Colonic mucosa (tissue), 4 donors: Measurements from ENCODE around the gene DYSF. TPM values are rescaled to one million over a fixed set of nuclear protein-coding genes. Genes with fewer than 3 reads are reported as not detected.

Experiments used
- DNase-seq: peaks from one replicate; pipeline ENCODE4 v3.0.0-alpha.2; 2020
- H3K27ac ChIP-seq: fragments of 200-600 bp; one replicate; pipeline ENCODE4 v1.8.0; 2021
- H3K27me3 ChIP-seq: fragments of 200-600 bp; one replicate; pipeline ENCODE4 v1.8.0; 2021
- H3K36me3 ChIP-seq: fragments of 200-600 bp; one replicate; pipeline ENCODE4 v1.8.0; 2021
- H3K4me1 ChIP-seq: fragments of 200-600 bp; one replicate; pipeline ENCODE4 v1.8.0; 2021; ENCODE audit warnings: mild to moderate bottlenecking
- H3K4me3 ChIP-seq: fragments of 200-600 bp; one replicate; pipeline ENCODE4 v1.8.0; 2021
- H3K9ac ChIP-seq, 2 donors: one replicate each; pipeline ENCODE4 v1.7.0; 2013; ENCODE audit warnings: control low read depth in 2 of 2, low read depth in 2 of 2, low read length in 2 of 2
- H3K9me3 ChIP-seq: fragments of 200-600 bp; one replicate; pipeline ENCODE4 v1.8.0; 2021
- intact Hi-C: fragments of 100-400 bp; cut with DNase I; formaldehyde crosslinking; loops from one replicate; pipeline ENCODE4 v1.14.1; 2022
- total RNA-seq, 2 donors: library from RNA; stranded (reverse); fragmentation: NEBNext Ultra II Directional in 1 of 2; extraction: Animal tissue kit (Norgen Biotek cat#: 25700) in 1 of 2; gene quantifications; one replicate each; pipeline ENCODE4 v1.2.1, GENCODE V29; 2021
- TF ChIP-seq, protein P1 (sequence below): fragments of 200-600 bp; IDR thresholded peaks from one replicate; pipeline ENCODE4 v1.8.0; 2022; ENCODE audit warnings: antibody characterized with exemption, mild to moderate bottlenecking
- donor health status: healthy.
- donor health status: DM: no; HTN: no; CAD: no.
- donor health status: DM: no; HTN: no; CAD: no.

The DYSF gene
- total RNA-seq, 2 donors from 2014 or later: 2.4 to 7.5 TPM

DNA sequence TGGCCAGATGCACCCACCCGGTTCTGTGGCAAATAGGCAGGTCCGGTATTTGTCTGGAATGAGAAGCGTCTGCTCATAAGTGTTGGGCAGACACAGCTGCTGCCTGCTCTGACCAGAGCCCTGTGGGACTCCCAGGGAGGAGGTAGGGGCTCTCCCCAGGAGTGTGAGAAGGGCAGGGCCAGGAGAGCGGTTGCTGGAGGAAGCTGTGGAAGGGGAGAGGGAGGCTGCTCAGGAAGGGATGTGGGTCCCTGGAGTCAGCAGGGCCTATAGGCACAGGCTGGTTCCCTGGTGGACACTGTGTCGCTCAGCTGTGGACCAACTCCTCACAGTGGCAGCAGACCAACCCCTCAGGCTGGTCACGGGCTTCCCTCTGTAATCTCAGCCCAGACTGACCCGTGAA lies 109.2 kb downstream of the DYSF start:
- Histone ChIP-seq H3K9ac (no peak overlapping the region), H3K27me3 (no peaks in the 10 kb centered on the region), H3K4me3 (no peak overlapping the region), H3K4me1 (no peaks in the 10 kb centered on the region), H3K36me3 (no peaks in the 10 kb centered on the region), H3K27ac (no peak overlapping the region), H3K9me3 (no peaks in the 10 kb centered on the region)
- TF ChIP-seq, protein P1, sequence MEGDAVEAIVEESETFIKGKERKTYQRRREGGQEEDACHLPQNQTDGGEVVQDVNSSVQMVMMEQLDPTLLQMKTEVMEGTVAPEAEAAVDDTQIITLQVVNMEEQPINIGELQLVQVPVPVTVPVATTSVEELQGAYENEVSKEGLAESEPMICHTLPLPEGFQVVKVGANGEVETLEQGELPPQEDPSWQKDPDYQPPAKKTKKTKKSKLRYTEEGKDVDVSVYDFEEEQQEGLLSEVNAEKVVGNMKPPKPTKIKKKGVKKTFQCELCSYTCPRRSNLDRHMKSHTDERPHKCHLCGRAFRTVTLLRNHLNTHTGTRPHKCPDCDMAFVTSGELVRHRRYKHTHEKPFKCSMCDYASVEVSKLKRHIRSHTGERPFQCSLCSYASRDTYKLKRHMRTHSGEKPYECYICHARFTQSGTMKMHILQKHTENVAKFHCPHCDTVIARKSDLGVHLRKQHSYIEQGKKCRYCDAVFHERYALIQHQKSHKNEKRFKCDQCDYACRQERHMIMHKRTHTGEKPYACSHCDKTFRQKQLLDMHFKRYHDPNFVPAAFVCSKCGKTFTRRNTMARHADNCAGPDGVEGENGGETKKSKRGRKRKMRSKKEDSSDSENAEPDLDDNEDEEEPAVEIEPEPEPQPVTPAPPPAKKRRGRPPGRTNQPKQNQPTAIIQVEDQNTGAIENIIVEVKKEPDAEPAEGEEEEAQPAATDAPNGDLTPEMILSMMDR: no peak
- no peak for DNase-seq
- intact Hi-C loops: no loop called here

DNA sequence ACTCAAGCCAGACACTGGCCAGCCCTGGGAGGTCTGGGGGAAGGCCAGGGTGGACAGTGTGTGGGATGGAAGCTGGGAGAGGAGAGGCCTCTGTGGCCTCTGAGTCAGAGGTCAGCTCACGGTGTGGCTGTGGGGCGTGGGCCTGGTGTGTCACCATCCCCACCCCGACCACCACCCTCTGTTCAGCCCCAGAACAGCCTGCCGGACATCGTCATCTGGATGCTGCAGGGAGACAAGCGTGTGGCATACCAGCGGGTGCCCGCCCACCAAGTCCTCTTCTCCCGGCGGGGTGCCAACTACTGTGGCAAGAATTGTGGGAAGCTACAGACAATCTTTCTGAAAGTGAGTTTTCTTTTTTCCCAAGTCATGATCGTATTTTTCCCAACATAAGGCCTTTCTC lies 110.5 kb downstream of the DYSF start:
- intact Hi-C loops: no loop called here
- no peaks in the 10 kb centered on the region for H3K4me1 ChIP-seq
- H3K27ac ChIP-seq: no peak overlapping the region
- no peaks in the 10 kb centered on the region for H3K9me3 ChIP-seq
- no peaks in the 10 kb centered on the region for H3K36me3 ChIP-seq
- TF ChIP-seq, protein P1: no peak
- no peaks in the 10 kb centered on the region for H3K27me3 ChIP-seq
- DNase-seq: no peak
- no peak overlapping the region for H3K4me3 ChIP-seq
- H3K9ac ChIP-seq: no peak overlapping the region

DNA sequence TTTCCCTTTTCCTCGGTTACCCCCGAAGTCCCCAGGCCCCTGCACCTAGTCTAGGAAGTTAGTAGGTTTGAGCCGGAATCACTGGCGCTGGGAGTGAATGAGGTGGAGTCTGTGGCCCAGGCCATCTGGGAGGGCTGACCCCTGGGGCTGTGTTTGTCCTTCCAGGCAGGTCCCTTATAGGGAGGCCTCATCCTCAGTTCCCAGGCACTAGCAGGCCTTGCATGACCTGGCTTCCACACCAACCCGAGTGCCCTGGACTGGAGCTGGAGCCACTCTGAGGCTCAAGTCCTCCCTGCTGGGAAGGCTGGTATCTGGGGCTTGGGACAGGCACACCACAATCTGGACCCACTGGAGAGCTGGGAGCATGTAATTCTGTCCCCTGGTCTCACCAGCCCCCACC lies 111.0 kb downstream of the DYSF start:
- no peaks in the 10 kb centered on the region for H3K27me3 ChIP-seq
- H3K9ac ChIP-seq: no peak overlapping the region
- no peak for DNase-seq
- intact Hi-C loops: no loop called here
- H3K4me1 ChIP-seq: no peaks in the 10 kb centered on the region
- no peak overlapping the region for H3K27ac ChIP-seq
- TF ChIP-seq, protein P1: no peak
- H3K36me3 ChIP-seq: no peaks in the 10 kb centered on the region
- H3K9me3 ChIP-seq: no peaks in the 10 kb centered on the region
- H3K4me3 ChIP-seq: no peak overlapping the region

- DNase-seq: no peak
- Histone ChIP-seq H3K36me3 (no peaks in the 10 kb centered on the region), H3K4me1 (no peaks in the 10 kb centered on the region), H3K9ac (no peak overlapping the region), H3K9me3 (no peaks in the 10 kb centered on the region), H3K4me3 (no peak overlapping the region), H3K27ac (no peak overlapping the region), H3K27me3 (no peaks in the 10 kb centered on the region)
- intact Hi-C loops: no loop called here
- TF ChIP-seq, protein P1: no peak
Observed at GRCh38 chr2:71564790-71565189, 111.4 kb downstream of the DYSF start.

- no peaks in the 10 kb centered on the region for H3K4me1 ChIP-seq
- DNase-seq: no peak
- H3K4me3 ChIP-seq: no peak overlapping the region
- TF ChIP-seq, protein P1: no peak
- H3K27me3 ChIP-seq: no peaks in the 10 kb centered on the region
- H3K9me3 ChIP-seq: no peaks in the 10 kb centered on the region
- H3K9ac ChIP-seq: no peak overlapping the region
- no peaks in the 10 kb centered on the region for H3K36me3 ChIP-seq
- intact Hi-C loops: no loop called here
- no peak overlapping the region for H3K27ac ChIP-seq
Observed at GRCh38 chr2:71566372-71566771, 113.0 kb downstream of the DYSF start.

- Histone ChIP-seq H3K27me3 (no peaks in the 10 kb centered on the region), H3K4me1 (no peaks in the 10 kb centered on the region), H3K4me3 (no peak overlapping the region), H3K27ac (no peak overlapping the region), H3K9ac (no peak overlapping the region), H3K9me3 (no peaks in the 10 kb centered on the region), H3K36me3 (no peaks in the 10 kb centered on the region)
- DNase-seq: no peak
- TF ChIP-seq, protein P1: no peak
- intact Hi-C loops: no loop called here
Observed at GRCh38 chr2:71567625-71568024, 114.3 kb downstream of the DYSF start.
